Pons (tissue), 1 donor: ENCODE measurements around the gene SLC52A3.
"Not testable (repeated sequence)": the region's sequence is repeated elsewhere in the genome, so short reads cannot be mapped to it uniquely, and the experiment has no call there.

Experiments used
- DNase-seq: peaks from one replicate; pipeline ENCODE4 v3.0.0-alpha.2; 2016; ENCODE audit warnings: low spot score

Gene SLC52A3

GRCh38 chr20:768426-768978 lies at the start of gene SLC52A3:
Gene SLC52A3, minus strand, starts transcription at chr20:768500. Its CDS starts 2,726 bp downstream, at chr20:765774.
- no peak for DNase-seq

GRCh38 chr20:815914-816606 lies 47.8 kb upstream of the SLC52A3 start:
- peak; percentile 42 for DNase-seq

GRCh38 chr20:815226-815625 lies 46.9 kb upstream of the SLC52A3 start:
- DNase-seq, result no peak

- no peak for DNase-seq
These were observed 45.1 kb upstream of the SLC52A3 start for GRCh38 chr20:813390-813789.

GRCh38 chr20:812435-812814 lies 44.1 kb upstream of the SLC52A3 start:
- not testable (repeated sequence) for DNase-seq

GRCh38 chr20:811776-812434 lies 43.6 kb upstream of the SLC52A3 start:
- not testable (repeated sequence) for DNase-seq

GRCh38 chr20:805713-806112 lies 37.4 kb upstream of the SLC52A3 start:
- DNase-seq, result no peak

- DNase-seq, result no peak
These were observed 33.4 kb upstream of the SLC52A3 start for GRCh38 chr20:801678-802077.

- DNase-seq, result not testable (repeated sequence)
These were observed 31.7 kb upstream of the SLC52A3 start for GRCh38 chr20:800026-800425.

GRCh38 chr20:798746-799145 lies 30.4 kb upstream of the SLC52A3 start:
- DNase-seq, result not testable (repeated sequence)

- no peak for DNase-seq
These were observed 28.6 kb upstream of the SLC52A3 start for GRCh38 chr20:796921-797320.

GRCh38 chr20:792248-792647 lies 23.9 kb upstream of the SLC52A3 start:
- no peak for DNase-seq

- no peak for DNase-seq
These were observed 22.8 kb upstream of the SLC52A3 start for GRCh38 chr20:791056-791455.

- no peak for DNase-seq
These were observed 19.5 kb upstream of the SLC52A3 start for GRCh38 chr20:787825-788224.

GRCh38 chr20:779771-780170 lies 11.5 kb upstream of the SLC52A3 start:
- no peak for DNase-seq

- no peak for DNase-seq
These were observed 7.9 kb upstream of the SLC52A3 start for GRCh38 chr20:776165-776564.

- no peak for DNase-seq
These were observed 7.4 kb upstream of the SLC52A3 start for GRCh38 chr20:775679-776135.

- DNase-seq, result no peak
These were observed 6.4 kb upstream of the SLC52A3 start for GRCh38 chr20:774660-775057.

- no peak for DNase-seq
These were observed 5.8 kb upstream of the SLC52A3 start for GRCh38 chr20:774016-774659.

GRCh38 chr20:772806-773205 lies 4.5 kb upstream of the SLC52A3 start:
- DNase-seq, result no peak

GRCh38 chr20:771741-772464 lies 3.6 kb upstream of the SLC52A3 start:
- DNase-seq, result no peak

- no peak for DNase-seq
These were observed 2.4 kb upstream of the SLC52A3 start for GRCh38 chr20:770691-771090.
